HK-2 (cell line): Measurements from ENCODE around the gene NOS1AP.
"Not testable (repeated sequence)": the region's sequence is repeated elsewhere in the genome, so short reads cannot be mapped to it uniquely, and the experiment has no call there.

Experiments
- DNase-seq: peaks from one replicate; pipeline ENCODE4 v3.0.0-alpha.2; 2018; ENCODE audit not compliant: unreplicated experiment

The NOS1AP gene

DNA sequence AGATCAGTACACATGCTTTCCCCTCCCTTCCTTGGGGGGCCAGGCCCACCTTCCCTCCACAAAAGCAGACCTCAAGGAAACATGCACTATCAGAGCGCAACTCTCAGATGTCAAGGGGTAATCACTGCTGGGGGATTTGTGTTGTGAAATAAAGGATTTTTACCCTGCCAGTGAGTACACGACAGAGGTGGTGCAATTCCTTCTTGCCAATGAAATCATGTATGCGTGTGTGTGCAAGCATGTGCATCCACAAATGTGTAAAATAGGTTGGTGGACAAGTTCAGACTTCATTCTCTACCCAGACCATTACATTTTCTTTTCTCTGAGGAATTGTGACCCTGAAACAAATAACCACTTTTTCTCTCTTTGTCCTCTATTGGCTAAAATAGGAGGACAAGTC, 9.8 kb upstream of the NOS1AP start:
- no peak for DNase-seq

DNA sequence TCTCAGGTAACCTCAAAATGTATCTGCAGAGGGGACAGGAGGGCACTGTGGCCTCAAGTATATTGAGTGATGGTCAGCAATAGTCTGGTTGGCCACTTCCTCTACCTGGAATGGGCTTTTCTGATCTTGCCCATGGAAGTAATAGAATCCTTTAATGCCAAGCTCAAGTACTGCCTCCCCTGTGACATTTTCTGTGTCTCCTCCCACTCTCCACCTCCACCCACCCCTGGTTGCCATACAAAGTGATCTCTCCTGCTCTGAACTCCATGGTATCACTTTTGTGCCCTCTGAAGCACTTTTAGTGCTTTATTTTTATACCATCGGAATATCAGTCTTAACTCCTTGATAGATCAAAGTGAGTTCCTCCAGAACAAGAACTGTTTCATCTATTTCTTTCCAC, 9.2 kb upstream of the NOS1AP start:
- no peak for DNase-seq

DNA sequence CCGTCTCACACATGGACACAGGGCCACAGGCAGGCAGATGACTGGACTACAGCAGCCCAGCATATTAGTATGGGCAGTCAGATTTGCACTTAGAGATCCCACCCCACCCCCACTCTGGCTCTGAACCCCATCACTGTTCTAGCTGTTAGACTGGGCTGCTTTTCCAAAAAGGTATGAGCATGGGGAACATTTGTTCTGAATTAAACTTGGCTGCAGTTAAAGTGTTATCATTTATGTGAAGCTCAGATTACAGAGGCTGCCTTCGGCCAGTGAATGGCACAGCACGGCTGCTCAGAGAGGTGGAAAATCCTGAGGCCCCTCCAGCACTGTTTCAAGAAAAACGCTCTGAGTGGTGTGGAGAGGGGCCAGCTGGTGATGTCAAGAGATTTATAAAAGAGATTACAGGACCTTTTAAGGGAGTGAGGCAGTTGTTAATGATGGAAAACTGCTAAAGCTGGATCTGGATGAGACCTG, 6.9 kb upstream of the NOS1AP start:
- DNase-seq = no peak

DNA sequence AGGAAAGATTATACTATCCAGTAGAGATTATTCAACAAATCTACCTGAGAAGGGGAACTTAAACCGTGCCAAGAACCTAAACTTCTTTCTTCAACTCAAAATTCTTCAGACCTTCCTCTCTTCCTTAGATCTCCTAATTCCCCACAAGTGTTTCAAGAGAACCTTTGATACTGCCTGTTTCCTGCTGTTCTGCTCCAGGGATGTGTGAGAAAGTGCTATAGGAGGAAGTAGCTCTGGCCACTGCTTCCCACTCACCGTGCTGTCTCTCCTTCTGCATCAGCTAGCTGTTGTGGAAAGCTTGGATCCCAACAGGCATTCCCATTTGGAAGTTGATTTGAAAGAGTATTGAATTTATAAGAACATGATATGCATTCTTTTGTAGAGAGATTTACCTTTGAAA, 4.5 kb upstream of the NOS1AP start:
- DNase-seq = no peak

DNA sequence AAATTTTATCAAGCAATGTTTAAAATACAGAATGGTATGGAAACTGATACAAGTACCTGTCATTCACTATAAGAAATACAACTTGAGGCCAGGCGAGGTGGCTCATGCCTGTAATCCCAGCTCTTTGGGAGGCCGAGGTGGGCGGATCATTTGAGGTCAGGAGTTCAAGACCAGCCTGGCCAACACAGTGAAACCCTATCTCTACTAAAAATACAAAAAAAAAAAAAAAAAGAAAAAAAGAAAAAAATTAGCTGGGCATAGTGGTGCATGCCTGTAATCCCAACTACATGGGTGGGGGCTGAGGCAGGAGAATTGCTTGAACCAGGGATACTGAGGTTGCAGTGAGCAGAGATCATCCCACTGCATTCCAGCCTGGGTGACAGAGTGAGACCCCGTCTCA, 2.7 kb upstream of the NOS1AP start:
- not testable (repeated sequence) for DNase-seq

DNA sequence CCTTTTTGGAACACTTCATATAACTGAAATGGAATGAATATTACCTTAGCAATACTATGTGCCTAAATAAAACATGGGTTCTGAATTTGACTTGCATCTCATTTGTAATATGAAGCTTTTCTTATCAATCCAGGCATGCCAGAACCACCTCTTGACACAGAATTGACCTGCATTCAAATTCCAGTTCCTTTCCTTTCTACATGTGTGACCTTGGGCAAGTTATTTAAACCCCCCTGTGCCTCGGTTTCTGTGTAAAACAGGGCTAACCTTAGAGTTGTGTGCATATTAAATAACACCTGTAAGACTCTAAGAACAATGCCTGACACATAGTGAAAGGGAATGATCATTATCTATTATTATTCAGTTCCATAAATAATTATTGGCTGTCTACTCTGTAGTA, 2.0 kb upstream of the NOS1AP start:
- no peak for DNase-seq

DNA sequence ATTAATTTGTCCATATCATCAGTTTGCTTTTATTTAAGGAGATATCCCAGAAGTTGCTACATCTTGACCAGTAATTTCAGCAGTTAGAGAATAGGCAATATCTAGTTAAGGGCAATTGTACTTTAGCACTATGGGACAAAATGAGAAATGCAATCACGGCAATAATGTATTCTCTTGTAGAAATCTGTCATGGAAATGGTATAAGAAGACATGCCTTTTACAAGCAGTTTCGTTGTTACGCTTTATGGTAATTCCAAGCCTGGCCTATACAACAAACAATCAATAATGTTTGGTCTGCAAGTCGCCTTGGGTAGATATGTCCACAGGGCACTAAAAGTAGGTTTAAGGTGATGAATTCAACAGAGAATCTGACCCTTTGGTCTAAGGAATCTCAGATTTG, 1.2 kb upstream of the NOS1AP start:
- DNase-seq = no peak

DNA sequence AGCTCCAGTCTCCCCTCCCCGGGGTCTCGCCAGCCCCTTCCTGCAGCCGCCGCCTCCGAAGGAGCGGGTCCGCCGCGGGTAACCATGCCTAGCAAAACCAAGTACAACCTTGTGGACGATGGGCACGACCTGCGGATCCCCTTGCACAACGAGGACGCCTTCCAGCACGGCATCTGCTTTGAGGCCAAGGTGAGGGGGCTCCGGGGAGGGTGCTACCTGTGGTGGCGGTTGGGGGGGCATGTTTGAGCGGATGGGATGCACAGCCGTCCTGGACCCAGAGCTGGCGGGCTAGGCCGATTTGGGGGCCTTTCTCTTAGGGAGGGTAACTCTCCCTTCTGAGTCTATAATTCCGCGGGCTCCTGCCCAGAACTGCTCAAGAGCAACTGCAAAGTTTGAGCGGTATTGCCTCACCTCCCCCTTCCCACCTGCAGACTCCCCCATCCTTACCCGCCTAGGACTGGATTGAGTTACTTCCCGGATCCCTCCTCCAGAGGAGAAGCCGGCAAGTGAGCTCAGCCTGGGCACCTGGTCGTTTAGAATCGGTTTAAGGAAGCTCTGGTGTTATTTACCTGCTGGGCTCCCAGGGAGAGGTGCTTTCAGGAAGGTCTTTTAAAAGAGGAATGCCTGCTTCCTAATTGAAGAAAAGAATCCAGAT, 730 bp downstream of the NOS1AP start:
- DNase-seq = no peak

DNA sequence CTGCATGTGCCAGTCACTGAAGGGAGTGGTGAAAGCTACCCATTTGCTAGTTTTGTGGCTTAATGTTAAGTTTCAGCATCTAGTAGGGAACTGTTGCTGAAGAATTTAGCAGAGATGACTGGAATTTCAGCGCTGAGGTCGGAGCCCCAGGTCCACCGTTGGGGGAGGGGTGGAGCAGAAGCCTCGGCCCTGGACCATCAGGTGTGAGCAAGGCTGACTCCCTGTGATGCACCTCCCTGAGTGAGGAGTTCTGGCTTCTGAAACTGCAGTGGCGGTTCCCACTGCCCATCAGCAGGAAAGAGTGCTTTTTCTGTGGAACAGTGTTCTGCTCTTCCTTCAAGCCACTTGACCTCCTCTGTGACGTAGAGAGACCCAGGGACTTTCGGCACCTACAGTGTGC, 1.3 kb downstream of the NOS1AP start:
- DNase-seq = no peak

DNA sequence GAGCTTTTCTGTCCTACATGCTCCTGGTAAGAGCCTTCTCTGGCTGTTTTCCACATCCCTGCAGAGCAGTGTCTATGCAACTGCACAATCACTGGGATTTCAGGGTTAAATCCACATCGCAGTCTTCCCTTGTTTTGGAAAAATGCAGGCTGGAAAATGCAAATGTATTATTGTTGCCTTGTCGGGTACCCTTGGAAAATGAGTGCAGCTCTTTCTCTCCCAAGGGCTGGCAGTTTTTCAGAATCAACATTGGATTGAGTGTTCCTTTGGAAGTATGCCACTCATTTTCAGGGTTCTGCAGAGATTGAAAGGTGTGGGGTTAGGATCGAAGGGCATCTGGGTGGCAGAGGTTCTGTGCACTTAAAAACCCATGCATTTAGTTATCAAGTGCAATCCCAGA, 3.2 kb downstream of the NOS1AP start:
- no peak for DNase-seq

DNA sequence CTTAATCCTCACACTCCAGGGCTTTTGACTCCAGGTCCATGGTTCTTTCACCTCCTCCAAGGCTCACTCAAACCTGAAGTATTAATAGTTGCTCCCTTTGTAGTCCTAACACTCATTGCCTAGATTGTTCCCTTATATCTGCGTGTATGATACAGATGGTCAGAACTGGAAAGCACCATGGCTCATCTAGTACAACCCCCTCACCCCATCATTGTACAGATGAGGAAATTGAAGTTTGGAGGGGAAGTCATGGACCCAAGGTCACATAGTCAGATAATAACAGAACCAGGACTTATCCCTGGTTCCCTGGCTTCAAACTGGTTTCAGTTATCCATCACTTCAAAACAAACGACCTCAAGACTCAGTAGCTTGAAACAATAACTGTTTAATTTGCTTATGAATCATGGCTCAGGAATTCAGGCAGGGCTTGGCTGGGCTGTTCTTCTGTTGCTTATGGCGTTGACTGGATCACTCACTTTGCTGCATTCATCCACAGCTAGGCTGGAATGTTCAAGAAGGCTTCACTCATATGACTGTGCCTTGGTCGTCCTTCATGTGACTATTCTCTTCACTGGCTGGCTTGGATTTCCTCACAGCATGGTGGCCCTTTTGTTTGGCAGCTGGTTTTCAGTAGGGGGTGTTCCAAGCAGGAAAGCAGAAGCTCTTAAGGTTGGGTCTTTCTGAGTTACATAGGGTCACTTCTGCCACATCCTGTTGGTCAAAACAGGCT, 5.0 kb downstream of the NOS1AP start:
- no peak for DNase-seq

DNA sequence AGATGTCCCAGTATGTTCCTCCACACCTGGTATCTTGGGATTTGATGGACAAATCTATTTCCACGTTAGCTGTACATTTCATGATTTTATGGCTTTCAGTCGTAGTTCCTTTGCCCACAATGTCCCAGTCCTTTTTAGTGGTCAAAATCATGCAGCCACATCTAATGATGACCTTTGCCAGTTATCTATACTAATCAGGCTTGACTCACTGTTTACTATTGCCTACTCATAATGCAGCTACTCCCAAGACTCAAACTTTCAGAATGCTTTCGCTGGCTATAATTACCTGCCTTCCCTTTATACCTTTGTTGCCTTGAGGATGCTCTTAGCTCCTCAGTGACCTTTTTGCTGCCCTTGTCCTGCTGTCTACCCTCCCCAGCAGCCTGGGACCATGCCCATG, 6.4 kb downstream of the NOS1AP start:
- DNase-seq = no peak

DNA sequence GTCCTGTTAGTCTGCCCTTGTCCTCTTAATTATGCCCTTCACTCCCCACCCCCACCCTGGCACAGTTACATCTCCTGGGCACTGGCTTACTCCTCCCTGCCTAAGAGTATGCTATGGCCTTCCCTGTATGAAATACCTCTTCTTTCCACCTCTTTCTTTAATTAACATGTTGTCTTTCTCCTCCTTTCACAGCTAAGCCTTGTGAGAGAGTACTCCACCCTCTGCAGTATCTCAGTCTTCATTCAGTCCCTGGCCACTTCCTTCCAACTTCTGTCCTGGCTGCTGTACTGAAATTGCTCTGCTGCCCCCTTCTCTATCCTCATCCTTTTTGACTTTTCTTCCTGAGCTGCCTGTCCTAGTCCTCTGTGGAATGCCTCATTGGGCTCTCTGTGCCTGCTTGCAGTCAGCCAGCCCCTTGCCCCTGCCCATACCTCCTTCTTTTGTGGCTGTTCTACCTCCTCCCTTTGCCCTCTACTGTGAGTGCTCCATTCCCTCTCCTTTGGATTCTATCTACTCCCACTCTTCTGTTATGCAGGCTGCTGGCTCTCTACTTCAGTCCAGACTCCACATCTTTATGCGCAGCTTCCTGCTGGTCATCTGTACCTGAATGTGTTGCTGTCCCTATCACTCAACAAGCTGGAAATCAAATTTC, 8.3 kb downstream of the NOS1AP start:
- no peak for DNase-seq

DNA sequence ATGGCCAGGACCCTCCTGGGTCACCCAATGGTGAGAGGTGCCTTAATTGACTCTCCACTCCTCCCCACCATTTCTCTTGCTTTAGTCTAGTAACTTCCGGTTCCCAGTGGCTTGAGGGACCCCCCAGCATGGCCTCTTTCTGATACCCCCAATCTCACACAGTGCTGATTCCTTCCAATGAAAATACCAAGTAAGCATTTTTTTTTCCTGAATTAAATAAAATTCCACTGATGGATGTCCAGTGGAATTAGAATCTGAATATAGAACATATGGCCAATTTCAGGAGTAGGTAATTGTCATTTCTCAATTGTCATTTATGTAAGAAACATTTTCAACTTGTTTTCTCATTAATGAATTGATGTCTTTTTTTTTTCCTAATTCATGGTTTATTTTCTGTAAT, 9.5 kb downstream of the NOS1AP start:
- no peak for DNase-seq

DNA sequence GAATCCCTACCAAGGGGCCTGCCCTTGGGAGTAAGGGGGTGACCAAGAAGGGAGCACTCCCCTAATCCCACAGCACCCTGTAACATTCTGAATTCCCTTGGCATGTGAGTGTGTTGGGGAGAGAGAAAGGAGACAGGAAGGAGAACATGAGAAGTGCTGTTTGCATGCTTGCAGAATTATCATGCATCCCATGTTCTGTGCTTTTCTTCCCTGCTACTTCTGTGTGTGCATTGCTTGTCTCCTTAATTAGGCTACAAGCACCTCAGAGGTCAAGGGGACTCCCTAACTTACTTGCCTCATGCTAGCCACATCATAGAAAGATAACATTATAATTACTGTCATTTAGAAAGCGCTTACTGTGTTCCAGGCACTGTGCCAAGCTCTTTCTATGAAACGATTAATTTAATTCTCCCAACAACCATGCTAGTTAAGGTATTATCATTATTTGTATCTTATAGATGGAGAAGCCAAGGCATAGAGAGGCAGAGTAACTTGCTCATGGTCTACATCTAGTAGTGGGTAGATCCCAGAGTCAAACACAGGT, 11.1 kb downstream of the NOS1AP start:
- no peak for DNase-seq

DNA sequence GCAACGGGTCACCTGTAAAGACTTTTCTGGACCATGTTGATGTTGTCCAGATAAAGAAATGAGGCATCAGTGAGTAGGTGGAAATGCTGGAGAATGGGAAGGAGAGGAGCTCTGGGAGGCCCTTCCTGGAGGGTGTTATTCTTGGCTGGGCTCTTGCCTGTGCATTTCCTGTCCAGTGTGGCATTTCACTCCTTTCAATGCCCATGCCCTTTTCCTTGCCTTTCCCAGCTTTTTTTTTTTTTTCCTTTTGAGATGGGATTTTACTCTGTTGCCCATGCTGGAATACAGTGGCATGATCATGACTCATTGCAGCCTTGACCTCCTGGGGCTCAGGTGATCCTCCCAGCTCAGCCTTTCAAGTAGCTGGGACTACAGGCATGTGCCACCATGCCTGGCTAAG, 11.8 kb downstream of the NOS1AP start:
- DNase-seq = no peak

DNA sequence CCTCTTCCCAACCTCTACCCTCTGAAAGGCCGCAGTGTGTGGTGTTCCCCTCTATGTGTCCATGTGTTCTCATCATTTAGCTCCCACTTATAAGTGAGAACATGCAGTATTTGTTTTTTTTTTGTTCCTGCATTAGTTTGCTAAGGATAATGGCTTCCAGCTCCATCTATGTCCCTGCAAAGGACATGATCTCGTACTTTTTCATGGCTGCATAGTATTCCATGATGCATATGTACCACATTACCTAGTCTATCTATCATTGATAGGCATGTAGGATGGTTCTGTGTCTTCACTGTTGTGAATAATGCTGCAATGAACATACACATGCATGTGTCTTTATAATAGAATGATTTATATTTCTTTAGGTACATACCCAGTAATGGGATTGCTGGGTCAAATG, 12.6 kb downstream of the NOS1AP start:
- DNase-seq = not testable (repeated sequence)

DNA sequence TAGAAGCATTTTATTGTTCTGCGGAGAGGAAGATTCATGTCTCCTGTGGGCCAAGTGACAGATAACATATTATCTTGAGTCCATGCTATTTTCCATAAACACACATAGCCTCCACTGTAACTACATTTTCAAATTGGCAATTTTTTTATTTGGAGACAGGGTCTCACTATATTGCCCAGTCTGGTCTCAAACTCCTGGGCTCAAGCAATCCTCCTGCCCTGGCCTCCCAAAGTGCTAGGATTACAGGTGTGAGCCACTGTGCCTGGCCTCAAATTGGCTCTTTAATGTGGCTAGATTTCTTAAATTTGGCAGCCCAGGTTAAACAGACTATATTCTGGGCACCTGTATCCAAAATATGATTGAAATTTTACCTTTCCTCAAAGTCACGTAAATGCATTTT, 13.8 kb downstream of the NOS1AP start:
- DNase-seq = no peak

DNA sequence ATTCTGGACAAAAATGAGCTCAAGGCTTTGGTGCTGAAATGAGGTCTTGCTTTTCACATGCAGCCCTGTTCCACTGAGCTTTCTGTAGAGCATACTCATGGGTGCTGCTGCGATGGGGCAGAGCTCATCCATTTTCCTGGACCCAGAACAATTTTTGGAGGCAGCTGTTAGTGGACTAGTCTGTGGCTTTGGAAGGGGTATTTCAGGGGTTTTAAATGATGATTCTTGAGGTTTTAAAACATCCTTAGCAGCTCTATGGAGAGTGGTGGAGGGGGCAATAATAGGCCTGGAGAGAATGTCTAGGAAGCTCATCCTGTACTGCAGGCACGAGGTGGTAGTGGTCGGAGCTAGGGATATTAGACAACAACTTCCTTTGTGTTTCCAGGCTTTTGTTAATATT, 16.5 kb downstream of the NOS1AP start:
- DNase-seq = no peak

DNA sequence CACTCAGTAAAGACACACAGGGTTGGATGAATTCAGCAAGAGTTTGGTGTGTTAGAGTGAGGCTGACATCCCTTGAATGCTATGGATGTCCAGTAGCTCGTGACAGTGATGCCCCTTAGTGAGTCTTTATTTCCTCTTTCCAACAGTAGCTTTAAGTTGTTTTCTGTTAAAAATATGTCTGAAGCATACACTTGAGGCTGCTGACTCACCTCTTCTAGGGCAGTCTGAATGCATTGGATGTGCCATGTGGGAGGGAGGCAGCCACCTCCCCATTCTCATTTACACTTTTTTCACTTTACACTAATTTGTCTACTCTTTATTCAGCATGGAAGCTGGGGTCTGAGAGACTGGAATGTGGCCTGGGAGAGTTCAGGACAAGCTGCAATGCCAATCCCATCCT, 17.6 kb downstream of the NOS1AP start:
- DNase-seq = no peak

DNA sequence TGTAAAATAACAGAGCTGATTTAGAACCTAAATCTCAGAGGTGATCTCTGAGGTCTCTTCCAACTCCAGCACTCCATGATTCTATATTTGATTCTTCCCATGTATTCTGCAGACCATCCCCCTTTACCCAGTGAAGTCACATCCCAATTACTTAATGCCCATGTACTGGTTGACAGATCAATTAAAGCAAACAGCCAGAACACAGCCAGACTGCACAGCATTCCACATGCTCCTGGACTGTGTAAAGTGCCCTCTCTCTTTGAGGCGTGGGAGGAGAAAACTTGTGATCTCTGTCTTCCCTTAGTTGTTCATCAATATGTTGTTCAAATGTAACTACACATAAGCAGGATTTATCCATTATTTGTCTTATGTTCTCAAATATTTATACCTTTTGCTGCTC, 18.1 kb downstream of the NOS1AP start:
- DNase-seq = no peak

DNA sequence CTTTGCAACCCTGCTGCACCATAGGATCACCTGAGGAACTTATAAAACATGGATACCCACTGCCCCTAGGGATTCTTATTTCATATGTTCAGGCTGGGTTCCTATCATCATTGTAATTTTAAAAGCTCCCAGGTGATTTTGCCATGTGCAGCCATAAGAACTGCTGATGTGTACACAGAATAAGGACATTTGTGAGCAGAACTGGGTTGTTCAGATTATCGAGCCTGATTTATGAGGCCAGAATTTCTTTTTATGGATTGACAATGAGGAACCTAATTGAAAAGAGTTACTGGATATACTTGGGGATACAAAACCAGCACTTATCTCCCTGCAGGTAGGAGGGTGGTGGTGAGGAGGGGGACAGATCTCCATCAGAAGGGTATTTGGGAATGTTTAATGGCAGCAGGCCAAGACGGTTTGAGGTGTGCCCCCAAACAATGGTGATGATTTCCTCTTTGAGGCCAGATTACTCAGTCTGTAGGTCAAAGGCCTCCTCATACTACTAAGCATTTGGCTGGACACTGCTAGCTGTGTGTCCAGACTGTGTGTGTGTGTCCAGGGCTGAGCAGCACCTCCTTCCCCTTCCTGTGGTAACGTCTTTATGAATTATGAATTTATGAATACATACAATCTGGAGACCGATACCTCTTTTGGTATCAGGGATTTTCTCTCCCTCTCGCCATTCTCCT, 18.9 kb downstream of the NOS1AP start:
- DNase-seq = no peak
